DND-41 (cell line): ENCODE measurements around the gene COA6.
A peak's percentile ranks its signal among the peaks of the same experiment; 100 is the strongest.
"Not testable (repeated sequence)": the region's sequence is repeated elsewhere in the genome, so short reads cannot be mapped to it uniquely, and the experiment has no call there.

Source experiments
- ATAC-seq: fragments of 200-7000 bp; cut with Tn5 transposase; 3 replicates; pipeline ENCODE4 v1.9.1; 2021; ENCODE audit warnings: low read depth; ENCODE audit not compliant: insufficient read depth
- DNase-seq: peaks from one replicate; pipeline ENCODE4 v3.0.0-alpha.2; 2020
- H2AFZ ChIP-seq: 2 replicates; pipeline ENCODE4 v1.6.0; 2012; ENCODE audit warnings: low read depth, low read length
- H3K27ac ChIP-seq: 2 replicates; pipeline ENCODE4 v1.5.1; 2012; ENCODE audit warnings: low read length, inconsistent platforms
- H3K27me3 ChIP-seq: fragments of 200-600 bp; sonication (generic); 2 replicates; pipeline ENCODE4 v1.6.0; 2012; ENCODE audit warnings: low read length, mild to moderate bottlenecking, inconsistent platforms; ENCODE audit not compliant: insufficient read depth, poor library complexity
- H3K36me3 ChIP-seq: 2 replicates; pipeline ENCODE4 v1.5.1; 2012; ENCODE audit warnings: low read length, inconsistent platforms; ENCODE audit not compliant: insufficient read depth
- H3K4me1 ChIP-seq: 2 replicates; pipeline ENCODE4 v1.5.1; 2012; ENCODE audit warnings: mild to moderate bottlenecking, low read length; ENCODE audit not compliant: insufficient read depth
- H3K4me2 ChIP-seq: 2 replicates; pipeline ENCODE4 v1.6.0; 2012; ENCODE audit warnings: mild to moderate bottlenecking, moderate library complexity, low read length, inconsistent platforms; ENCODE audit not compliant: insufficient read depth
- H3K4me3 ChIP-seq, 2 experiments: fragments of 200-600 bp in 1 of 2; shearing (Covaris generic) in 1 of 2; 2 replicates each; pipeline ENCODE4 v1.5.1; 2012 to 2016; ENCODE audit warnings: inconsistent platforms in 2 of 2, low read length in 2 of 2, mild to moderate bottlenecking in 2 of 2, low read depth in 1 of 2, moderate library complexity in 1 of 2
- H3K79me2 ChIP-seq: 2 replicates; pipeline ENCODE4 v1.6.0; 2012; ENCODE audit warnings: low read length, inconsistent platforms; ENCODE audit not compliant: insufficient read depth
- H3K9ac ChIP-seq: 2 replicates; pipeline ENCODE4 v1.6.0; 2012; ENCODE audit warnings: low read depth, mild to moderate bottlenecking, inconsistent platforms, low read length, moderate library complexity
- H3K9me3 ChIP-seq: 2 replicates; pipeline ENCODE4 v1.5.1; 2012; ENCODE audit warnings: low read length, moderate library complexity, mild to moderate bottlenecking, inconsistent platforms; ENCODE audit not compliant: insufficient read depth, severe bottlenecking
- H4K20me1 ChIP-seq: 2 replicates; pipeline ENCODE4 v1.6.0; 2012; ENCODE audit warnings: low read length; ENCODE audit not compliant: insufficient read depth
- EZH2 ChIP-seq: IDR thresholded peaks from 3 replicates; pipeline ENCODE4 v1.6.1; 2012; ENCODE audit warnings: borderline replicate concordance, low read depth, mild to moderate bottlenecking, moderate library complexity, low read length, inconsistent platforms; ENCODE audit not compliant: severe bottlenecking
- TF ChIP-seq, protein P1 (sequence below): IDR thresholded peaks from 2 replicates; pipeline ENCODE4 v1.5.1; 2012; ENCODE audit warnings: borderline replicate concordance, low read length, moderate library complexity, mild to moderate bottlenecking; ENCODE audit not compliant: poor library complexity, severe bottlenecking; ENCODE audit errors: extremely low read depth

Gene COA6

DNA sequence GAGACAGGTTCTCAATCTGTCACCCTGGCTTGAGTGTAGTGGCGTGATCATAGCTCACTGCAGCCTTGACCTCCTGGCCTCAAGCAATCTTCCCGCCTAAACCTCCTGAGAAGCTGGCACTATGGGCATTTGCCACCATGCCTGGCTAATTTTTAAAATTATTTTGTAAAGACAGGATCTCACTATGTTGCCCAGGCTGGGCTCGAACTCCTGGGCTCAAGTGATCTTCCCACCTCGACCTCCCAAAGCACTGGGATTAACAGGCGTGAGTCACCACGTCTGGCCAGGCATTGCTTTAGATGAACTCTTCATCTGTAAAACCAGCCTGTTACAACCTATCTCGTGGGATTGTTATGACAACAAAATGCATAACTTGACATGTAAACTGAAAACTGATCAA, 2.4 kb downstream of the COA6 start:
- no peak for ATAC-seq
- H3K4me2 ChIP-seq, result peak overlapping the region; percentile 79; the same call in 1 of the 2 replicates

DNA sequence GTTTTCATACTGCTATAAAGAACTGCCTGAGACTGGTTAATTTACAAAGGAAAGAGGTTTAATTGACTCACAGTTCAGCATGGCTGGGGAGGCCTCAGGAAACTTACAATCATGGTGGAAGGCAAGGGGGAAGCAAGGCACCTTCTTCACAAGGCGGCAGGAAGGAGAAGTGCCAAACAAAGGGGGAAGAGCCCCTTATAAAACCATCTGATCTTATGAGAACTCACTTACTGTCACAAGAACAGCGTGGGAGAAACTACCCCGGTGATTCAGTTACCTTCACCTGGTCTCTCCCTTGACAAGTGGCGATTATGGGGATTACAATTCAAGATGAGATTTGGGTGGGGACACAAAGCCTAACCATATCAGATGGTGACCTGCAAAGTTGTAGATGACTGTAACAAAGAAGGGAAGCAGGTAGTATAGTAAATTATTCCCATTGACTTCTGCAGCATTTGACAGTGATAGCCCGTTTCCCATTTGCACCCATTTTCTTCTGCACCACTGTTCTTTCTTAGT, 6.4 kb downstream of the COA6 start:
- peaks cover 10% of the 10 kb centered on the region for H3K4me1 ChIP-seq
- H3K27ac ChIP-seq, H3K27me3 ChIP-seq, H2AFZ ChIP-seq, DNase-seq, H3K4me3 ChIP-seq, H3K9me3 ChIP-seq, H3K9ac ChIP-seq, H4K20me1 ChIP-seq, H3K4me2 ChIP-seq, ATAC-seq: not testable (repeated sequence)
- H3K36me3 ChIP-seq, result peaks cover 57% of the 10 kb centered on the region
- H3K79me2 ChIP-seq, result peaks cover 24% of the 10 kb centered on the region

More for the DNA sequence above, 2.4 kb downstream of the COA6 start:
- H3K4me1 ChIP-seq, result peaks cover 27% of the 10 kb centered on the region
- no peaks in the 10 kb centered on the region for H3K27me3 ChIP-seq
- no peak overlapping the region for H3K27ac ChIP-seq
- H3K4me3 ChIP-seq, result no peak overlapping the region; a peak in 1 of 4 replicates
- H3K9me3 ChIP-seq, result no peaks in the 10 kb centered on the region
- no peak for DNase-seq
- TF ChIP-seq EZH2, result no peak
- TF ChIP-seq, protein P1, sequence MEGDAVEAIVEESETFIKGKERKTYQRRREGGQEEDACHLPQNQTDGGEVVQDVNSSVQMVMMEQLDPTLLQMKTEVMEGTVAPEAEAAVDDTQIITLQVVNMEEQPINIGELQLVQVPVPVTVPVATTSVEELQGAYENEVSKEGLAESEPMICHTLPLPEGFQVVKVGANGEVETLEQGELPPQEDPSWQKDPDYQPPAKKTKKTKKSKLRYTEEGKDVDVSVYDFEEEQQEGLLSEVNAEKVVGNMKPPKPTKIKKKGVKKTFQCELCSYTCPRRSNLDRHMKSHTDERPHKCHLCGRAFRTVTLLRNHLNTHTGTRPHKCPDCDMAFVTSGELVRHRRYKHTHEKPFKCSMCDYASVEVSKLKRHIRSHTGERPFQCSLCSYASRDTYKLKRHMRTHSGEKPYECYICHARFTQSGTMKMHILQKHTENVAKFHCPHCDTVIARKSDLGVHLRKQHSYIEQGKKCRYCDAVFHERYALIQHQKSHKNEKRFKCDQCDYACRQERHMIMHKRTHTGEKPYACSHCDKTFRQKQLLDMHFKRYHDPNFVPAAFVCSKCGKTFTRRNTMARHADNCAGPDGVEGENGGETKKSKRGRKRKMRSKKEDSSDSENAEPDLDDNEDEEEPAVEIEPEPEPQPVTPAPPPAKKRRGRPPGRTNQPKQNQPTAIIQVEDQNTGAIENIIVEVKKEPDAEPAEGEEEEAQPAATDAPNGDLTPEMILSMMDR, result no peak
- H3K36me3 ChIP-seq, result peaks cover 46% of the 10 kb centered on the region
- H4K20me1 ChIP-seq, result no peaks in the 10 kb centered on the region
- H3K79me2 ChIP-seq, result peaks cover 43% of the 10 kb centered on the region
- no peak overlapping the region for H3K9ac ChIP-seq
- H2AFZ ChIP-seq, result no peak overlapping the region

DNA sequence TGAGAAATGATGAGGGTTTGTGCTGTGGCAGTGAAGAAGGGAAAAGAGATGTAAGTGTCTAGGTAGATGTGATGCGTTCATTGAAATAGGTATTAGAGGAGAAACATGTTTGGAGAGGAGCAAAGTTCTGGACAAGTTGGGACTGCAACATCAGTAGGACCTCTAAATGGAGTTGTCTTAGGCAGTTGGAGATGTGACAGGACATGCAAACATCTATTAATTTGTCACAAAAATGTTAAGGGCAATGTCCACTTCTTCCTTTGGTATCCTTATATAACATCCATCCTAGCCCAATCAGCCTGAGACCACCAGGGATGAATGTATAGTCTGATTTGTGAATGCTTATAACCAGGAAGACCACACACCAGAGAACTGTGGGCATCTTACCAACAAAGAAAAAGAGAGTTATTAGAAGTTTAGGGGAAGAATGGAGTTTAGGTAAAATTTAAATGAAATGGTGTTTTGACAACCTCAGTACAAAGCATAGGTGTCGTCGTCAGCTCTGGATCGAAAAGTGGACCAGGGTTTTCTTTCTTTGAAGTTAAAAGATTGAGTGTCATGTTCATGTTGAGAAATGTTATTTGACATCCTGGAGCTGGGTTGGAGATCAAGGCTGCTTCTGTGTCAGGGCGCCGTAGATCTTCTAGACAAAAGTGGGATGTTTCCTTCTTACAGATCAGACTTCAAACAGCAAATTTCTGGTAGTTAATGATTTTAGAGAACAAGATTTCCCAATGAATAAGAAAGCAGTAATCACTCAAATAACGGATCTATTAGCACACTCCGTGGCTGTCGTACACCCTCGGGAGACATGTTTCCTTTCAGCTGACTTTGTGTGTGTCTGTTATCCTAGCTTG, 8.7 kb downstream of the COA6 start:
- Histone ChIP-seq H2AFZ (no peak overlapping the region), H4K20me1 (no peaks in the 10 kb centered on the region), H3K4me3 (no peak overlapping the region), H3K4me1 (no peaks in the 10 kb centered on the region), H3K27ac (no peak overlapping the region), H3K9ac (no peak overlapping the region), H3K36me3 (peaks cover 44% of the 10 kb centered on the region), H3K27me3 (no peaks in the 10 kb centered on the region), H3K79me2 (peaks cover 6% of the 10 kb centered on the region), H3K9me3 (no peaks in the 10 kb centered on the region), H3K4me2 (no peak overlapping the region)
- TF ChIP-seq, protein P1, result no peak
- TF ChIP-seq EZH2, result no peak
- ATAC-seq (no peak), DNase-seq (no peak)

DNA sequence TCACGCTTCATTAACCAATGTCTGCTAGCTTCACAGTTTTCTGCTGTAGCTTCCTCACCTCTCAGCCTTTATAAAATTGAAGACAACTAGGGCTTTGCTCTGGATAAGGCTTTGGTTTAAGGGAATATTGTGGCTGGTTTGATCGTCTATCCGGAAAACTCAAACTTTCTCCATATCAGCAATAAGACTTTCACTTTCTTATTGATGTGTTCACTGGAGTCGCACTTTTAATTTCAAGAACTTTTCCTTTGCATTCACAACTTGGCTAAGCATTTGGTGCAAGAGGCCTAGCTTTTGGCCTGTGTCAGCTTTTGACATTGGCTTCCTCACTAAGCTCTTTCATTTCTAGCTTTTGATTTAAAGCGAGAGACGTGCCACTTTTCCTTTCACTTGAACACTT, 12.9 kb downstream of the COA6 start:
- no peak for DNase-seq
- Histone ChIP-seq H3K4me2 (no peak overlapping the region), H3K79me2 (no peaks in the 10 kb centered on the region; the same call in 1 of the 2 replicates), H2AFZ (no peak overlapping the region), H3K9me3 (no peaks in the 10 kb centered on the region), H3K9ac (no peak overlapping the region), H4K20me1 (no peaks in the 10 kb centered on the region), H3K4me3 (no peak overlapping the region), H3K27me3 (no peaks in the 10 kb centered on the region), H3K27ac (no peak overlapping the region), H3K36me3 (peaks cover 22% of the 10 kb centered on the region), H3K4me1 (no peaks in the 10 kb centered on the region)
- TF ChIP-seq, protein P1, result no peak
- no peak for TF ChIP-seq EZH2
- no peak for ATAC-seq
